C4-2B (cell line): ENCODE measurements around the gene GAGE1.
"Not testable (repeated sequence)": the region's sequence is repeated elsewhere in the genome, so short reads cannot be mapped to it uniquely, and the experiment has no call there.

ENCODE experiments used
- H3K27ac ChIP-seq: fragments of 450-650 bp; 2 replicates; pipeline ENCODE4 v1.5.1; 2017
- ZFX ChIP-seq: fragments of 450-650 bp; IDR thresholded peaks from 2 replicates; pipeline ENCODE4 v1.6.1; 2017
- TF ChIP-seq, protein P1 (sequence below): fragments of 450-650 bp; conservative IDR thresholded peaks from 2 replicates; pipeline ENCODE4 v1.5.1; 2017; ENCODE audit warnings: mild to moderate bottlenecking

Gene GAGE1, protein sequence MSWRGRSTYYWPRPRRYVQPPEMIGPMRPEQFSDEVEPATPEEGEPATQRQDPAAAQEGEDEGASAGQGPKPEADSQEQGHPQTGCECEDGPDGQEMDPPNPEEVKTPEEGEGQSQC

DNA sequence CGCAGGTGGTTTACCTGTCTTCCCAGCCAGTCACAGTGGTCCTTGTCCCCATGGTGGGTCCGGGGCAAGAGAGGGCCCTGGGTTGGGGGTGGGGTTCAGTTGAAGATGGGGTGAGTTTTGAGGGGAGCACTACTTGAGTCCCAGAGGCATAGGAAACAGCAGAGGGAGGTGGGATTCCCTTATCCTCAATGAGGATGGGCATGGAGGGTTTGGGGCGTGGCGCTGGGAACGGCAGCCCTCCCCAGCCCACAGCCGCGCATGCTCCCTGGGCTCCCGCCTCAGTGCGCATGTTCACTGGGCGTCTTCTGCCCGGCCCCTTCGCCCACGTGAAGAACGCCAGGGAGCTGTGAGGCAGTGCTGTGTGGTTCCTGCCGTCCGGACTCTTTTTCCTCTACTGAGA, at the start of gene GAGE1:
TSS of gene GAGE1 (plus strand) at position 301 of the 400 bp plus-strand sequence. CDS start 1,155 bp downstream, outside the sequence.
- not testable (repeated sequence) for H3K27ac ChIP-seq

DNA sequence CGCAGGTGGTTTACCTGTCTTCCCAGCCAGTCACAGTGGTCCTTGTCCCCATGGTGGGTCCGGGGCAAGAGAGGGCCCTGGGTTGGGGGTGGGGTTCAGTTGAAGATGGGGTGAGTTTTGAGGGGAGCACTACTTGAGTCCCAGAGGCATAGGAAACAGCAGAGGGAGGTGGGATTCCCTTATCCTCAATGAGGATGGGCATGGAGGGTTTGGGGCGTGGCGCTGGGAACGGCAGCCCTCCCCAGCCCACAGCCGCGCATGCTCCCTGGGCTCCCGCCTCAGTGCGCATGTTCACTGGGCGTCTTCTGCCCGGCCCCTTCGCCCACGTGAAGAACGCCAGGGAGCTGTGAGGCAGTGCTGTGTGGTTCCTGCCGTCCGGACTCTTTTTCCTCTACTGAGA, 47.8 kb upstream of the GAGE1 start, which contains the start of gene GAGE12E:
TSS of gene GAGE12E (plus strand) at position 301 of the 400 bp plus-strand sequence. CDS start 1,155 bp downstream, outside the sequence.
- not testable (repeated sequence) for H3K27ac ChIP-seq

DNA sequence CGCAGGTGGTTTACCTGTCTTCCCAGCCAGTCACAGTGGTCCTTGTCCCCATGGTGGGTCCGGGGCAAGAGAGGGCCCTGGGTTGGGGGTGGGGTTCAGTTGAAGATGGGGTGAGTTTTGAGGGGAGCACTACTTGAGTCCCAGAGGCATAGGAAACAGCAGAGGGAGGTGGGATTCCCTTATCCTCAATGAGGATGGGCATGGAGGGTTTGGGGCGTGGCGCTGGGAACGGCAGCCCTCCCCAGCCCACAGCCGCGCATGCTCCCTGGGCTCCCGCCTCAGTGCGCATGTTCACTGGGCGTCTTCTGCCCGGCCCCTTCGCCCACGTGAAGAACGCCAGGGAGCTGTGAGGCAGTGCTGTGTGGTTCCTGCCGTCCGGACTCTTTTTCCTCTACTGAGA, 38.3 kb upstream of the GAGE1 start, which contains the start of gene GAGE12F:
TSS of gene GAGE12F (plus strand) at position 301 of the 400 bp plus-strand sequence. CDS start 1,155 bp downstream, outside the sequence.
- not testable (repeated sequence) for H3K27ac ChIP-seq

DNA sequence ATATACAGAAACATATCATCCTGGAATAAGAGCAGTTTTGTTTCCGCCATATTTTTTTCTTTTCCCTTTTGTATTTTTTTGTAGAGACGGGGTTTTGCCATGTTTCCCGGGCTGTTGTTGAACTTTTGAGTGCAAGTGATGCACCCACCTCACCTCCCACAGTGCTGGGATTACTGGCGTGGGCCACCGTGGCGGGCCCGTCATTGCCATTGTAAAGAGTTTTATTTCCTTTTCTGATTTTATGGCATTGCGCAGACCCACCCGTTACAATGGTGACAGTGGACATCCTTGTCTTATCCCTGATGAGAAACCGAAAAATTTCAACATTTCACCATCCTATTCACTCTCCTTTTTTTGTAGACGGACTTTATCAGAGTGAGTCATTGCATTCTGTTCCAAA, 30.1 kb upstream of the GAGE1 start:
- H3K27ac ChIP-seq: not testable (repeated sequence)

DNA sequence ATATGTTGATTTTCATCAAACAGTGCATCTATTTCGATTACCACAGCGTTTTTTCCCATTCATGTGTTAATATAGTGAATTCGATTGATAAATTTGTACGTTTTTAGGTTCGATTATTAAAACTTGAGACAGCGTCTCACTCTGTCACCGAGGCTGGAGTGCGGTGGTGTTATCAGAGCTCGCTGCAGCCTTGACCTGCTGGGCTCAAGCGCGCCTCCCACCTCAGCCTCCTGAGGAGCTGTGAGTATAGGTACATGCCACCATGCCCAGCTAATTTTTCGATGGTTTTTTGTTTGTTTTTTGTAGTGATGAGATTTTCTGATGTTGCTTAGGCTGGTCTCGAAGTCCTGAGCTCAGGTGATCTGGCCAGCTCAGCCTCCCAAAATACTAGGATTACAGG, 29.7 kb upstream of the GAGE1 start:
- H3K27ac ChIP-seq: not testable (repeated sequence)

DNA sequence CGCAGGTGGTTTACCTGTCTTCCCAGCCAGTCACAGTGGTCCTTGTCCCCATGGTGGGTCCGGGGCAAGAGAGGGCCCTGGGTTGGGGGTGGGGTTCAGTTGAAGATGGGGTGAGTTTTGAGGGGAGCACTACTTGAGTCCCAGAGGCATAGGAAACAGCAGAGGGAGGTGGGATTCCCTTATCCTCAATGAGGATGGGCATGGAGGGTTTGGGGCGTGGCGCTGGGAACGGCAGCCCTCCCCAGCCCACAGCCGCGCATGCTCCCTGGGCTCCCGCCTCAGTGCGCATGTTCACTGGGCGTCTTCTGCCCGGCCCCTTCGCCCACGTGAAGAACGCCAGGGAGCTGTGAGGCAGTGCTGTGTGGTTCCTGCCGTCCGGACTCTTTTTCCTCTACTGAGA, 28.7 kb upstream of the GAGE1 start, which contains the start of gene GAGE12G:
TSS of gene GAGE12G (plus strand) at position 301 of the 400 bp plus-strand sequence. CDS start 1,155 bp downstream, outside the sequence.
- H3K27ac ChIP-seq: not testable (repeated sequence)

DNA sequence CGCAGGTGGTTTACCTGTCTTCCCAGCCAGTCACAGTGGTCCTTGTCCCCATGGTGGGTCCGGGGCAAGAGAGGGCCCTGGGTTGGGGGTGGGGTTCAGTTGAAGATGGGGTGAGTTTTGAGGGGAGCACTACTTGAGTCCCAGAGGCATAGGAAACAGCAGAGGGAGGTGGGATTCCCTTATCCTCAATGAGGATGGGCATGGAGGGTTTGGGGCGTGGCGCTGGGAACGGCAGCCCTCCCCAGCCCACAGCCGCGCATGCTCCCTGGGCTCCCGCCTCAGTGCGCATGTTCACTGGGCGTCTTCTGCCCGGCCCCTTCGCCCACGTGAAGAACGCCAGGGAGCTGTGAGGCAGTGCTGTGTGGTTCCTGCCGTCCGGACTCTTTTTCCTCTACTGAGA, 19.2 kb upstream of the GAGE1 start, which contains the start of gene GAGE12H:
TSS of gene GAGE12H (plus strand) at position 301 of the 400 bp plus-strand sequence. CDS start 1,155 bp downstream, outside the sequence.
- not testable (repeated sequence) for H3K27ac ChIP-seq

DNA sequence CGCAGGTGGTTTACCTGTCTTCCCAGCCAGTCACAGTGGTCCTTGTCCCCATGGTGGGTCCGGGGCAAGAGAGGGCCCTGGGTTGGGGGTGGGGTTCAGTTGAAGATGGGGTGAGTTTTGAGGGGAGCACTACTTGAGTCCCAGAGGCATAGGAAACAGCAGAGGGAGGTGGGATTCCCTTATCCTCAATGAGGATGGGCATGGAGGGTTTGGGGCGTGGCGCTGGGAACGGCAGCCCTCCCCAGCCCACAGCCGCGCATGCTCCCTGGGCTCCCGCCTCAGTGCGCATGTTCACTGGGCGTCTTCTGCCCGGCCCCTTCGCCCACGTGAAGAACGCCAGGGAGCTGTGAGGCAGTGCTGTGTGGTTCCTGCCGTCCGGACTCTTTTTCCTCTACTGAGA, 9.6 kb upstream of the GAGE1 start, which contains the start of gene GAGE2A:
TSS of gene GAGE2A (plus strand) at position 301 of the 400 bp plus-strand sequence. CDS start 1,155 bp downstream, outside the sequence.
- not testable (repeated sequence) for H3K27ac ChIP-seq

DNA sequence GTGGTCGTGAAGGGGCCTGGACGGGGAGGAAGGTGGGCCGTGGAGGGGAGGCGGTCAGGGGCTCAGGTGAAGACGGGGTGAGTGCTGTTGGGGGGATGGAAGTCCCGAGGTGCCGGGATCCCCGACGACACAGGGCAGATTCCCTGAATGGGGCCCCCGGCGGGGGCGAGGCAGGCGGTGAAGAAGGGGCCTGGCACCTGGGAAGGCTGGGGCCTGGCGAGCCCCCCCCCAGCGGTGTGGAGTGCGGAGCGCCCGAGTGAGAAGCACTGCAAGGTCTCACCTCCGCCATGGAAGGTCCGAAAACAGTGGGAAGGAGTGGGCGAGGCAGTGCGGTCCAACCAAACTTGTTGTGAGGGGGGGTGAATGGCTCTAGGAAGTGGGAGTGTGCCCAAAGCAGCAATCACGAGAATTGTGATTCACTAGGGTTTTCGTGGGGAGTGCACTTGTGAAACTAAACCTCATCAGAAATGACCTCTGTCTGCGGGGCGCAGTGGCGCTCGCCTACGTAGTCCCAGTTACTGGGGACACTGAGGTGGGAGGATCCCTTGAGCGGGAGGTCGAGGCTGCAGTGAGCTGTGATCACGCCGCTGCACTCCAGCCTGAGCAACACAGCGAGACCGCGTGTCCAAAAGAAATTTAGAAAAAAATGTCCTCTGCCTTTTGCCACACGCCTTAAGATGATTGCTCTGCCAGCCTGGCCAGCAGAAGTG, 8.9 kb upstream of the GAGE1 start:
- H3K27ac ChIP-seq: not testable (repeated sequence)

DNA sequence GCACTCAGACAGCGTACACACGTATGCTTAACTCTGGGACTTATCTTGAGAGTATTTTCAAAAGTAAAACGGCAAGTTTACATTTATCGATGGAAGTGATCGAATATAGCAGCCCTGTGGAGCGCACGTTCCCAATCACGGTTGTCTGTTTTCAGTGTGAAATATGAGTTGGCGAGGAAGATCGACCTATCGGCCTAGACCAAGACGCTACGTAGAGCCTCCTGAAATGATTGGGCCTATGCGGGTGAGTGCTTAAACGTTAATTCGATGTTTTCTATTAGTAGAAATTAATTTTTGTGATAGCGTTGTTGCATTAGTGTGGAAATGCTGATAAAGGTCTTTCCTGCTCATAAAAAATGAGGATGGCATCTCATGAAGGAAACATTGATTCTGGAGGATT, 8.3 kb upstream of the GAGE1 start:
- not testable (repeated sequence) for H3K27ac ChIP-seq

DNA sequence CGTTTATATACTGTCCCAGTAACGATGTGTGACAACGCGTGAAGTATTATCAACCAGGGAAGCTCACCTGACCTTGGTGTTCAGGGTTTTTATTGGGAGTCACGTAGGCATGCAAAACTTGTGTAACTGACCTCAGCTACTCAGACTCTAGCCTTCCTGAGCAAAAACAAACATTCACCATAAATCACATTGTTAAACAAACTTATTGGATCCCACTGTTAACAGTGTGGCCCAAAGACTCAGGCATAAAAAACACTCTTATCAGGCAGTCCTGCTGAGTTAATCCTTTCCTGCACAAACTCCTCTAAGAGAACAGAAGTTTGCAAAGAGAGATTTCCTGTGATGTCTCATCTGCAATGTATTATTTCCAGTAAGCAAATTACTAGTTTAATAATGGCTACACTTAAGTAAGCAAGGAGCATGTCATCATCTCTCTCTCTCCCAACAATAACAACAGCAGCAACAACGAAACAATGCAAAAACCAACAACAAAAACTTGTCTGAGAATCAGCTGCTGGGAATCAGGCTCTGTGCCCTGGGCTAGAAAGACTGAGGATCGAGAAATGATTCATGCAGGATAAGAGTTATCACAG, 12.0 kb downstream of the GAGE1 start:
- H3K27ac ChIP-seq: no peak overlapping the region
- no peak for TF ChIP-seq ZFX
- TF ChIP-seq, protein P1, sequence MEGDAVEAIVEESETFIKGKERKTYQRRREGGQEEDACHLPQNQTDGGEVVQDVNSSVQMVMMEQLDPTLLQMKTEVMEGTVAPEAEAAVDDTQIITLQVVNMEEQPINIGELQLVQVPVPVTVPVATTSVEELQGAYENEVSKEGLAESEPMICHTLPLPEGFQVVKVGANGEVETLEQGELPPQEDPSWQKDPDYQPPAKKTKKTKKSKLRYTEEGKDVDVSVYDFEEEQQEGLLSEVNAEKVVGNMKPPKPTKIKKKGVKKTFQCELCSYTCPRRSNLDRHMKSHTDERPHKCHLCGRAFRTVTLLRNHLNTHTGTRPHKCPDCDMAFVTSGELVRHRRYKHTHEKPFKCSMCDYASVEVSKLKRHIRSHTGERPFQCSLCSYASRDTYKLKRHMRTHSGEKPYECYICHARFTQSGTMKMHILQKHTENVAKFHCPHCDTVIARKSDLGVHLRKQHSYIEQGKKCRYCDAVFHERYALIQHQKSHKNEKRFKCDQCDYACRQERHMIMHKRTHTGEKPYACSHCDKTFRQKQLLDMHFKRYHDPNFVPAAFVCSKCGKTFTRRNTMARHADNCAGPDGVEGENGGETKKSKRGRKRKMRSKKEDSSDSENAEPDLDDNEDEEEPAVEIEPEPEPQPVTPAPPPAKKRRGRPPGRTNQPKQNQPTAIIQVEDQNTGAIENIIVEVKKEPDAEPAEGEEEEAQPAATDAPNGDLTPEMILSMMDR: no peak

DNA sequence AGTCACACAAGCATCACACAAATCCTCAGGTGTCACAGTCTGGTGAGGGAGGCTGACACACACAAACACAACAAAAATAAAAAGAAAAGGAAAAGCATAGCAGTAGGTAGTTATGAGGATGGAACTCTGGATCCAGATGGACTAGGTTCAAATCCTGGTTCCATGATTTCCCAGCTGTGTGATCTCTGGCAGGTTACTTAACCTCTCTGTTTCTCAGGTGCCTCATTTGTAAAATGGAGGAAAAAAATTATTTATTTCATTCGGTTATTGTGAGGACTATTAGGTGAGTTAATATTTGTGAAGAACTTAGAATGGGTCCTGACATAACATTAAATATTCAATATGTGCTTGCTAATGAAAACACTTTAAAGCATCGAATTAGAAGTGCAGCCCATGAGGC, 19.8 kb downstream of the GAGE1 start:
- TF ChIP-seq, protein P1: no peak
- TF ChIP-seq ZFX: no peak
- H3K27ac ChIP-seq: no peak overlapping the region

DNA sequence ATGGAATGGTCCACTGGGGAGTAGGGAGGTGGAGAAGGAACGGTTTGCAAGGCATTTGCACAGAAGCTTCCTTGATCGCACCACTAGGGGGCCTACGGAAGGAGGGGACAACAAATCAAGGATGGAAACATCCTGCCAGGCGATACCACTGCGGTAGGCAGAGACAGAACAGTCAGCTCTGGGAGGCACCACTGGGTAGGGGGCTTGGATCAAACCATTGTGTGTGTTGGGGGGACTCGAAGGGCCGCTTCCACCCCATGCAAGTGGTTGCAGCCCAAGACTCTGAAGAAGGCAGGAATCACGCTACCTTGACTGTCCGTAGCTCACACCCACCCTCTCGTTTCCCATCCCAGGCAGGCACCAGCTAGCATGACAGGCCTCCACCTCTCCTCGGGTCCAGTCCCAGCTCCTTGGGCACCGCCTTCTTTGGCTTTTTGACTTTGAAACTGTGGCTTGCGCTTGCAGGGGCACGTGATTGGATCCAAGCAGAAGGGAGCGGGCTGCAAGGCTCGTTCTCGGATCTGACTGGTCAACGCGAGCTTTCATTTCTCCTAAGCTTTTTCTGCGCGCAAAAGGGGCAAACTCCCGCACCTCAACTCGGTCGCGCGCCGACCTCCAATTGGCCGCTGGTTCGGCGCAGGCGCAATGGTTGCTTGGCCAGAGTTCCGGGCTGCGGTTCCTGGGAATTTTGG, 28.4 kb downstream of the GAGE1 start:
- H3K27ac ChIP-seq: peak overlapping the region; percentile 29; the same call in 1 of the 2 replicates
- TF ChIP-seq ZFX: no peak
- TF ChIP-seq, protein P1: peak; percentile 62
